Measurements from ENCODE around the gene CD320. TPM values are rescaled to one million over a fixed set of nuclear protein-coding genes. Genes with fewer than 3 reads are reported as not detected.
A peak's percentile ranks its signal among the peaks of the same experiment; 100 is the strongest.
"Not testable (repeated sequence)": the region's sequence is repeated elsewhere in the genome, so short reads cannot be mapped to it uniquely, and the experiment has no call there.

CD320 gene
- total and polyA plus RNA-seq, 4 donors = 19.1 to 55.6 (median 46.2) TPM

GRCh38 chr19:8320564-8321066, 12.5 kb upstream of the CD320 start:
- Histone ChIP-seq H3K9ac (ENCODE audit: insufficient read depth in 1 of 2, low read length in 2 of 2) (peak overlapping the region; percentile 93 to 97), H3K27ac (ENCODE audit: low read depth in 1 of 2, low read length in 1 of 2) (peak overlapping the region; percentile 91 to 94), H3K4me3 (peak overlapping the region; percentile 54), H3K36me3 (ENCODE audit: control insufficient read depth in 4 of 4, insufficient read depth in 4 of 4, low read length in 4 of 4) (peaks cover 3 to 23% (median 17%) of the 10 kb centered on the region in 4 donors), H3K4me1 (ENCODE audit: control insufficient read depth in 5 of 5, insufficient read depth in 5 of 5, low read length in 5 of 5) (peaks cover 5 to 21% (median 12%) of the 10 kb centered on the region in 5 donors), H3K27me3 (ENCODE audit: control insufficient read depth in 3 of 3, insufficient read depth in 3 of 3, low read length in 2 of 3) (no peaks in the 10 kb centered on the region), H3K9me3 (ENCODE audit: control insufficient read depth in 4 of 4, insufficient read depth in 3 of 4, low read length in 3 of 4) (no peaks in the 10 kb centered on the region)
- TF ChIP-seq, protein P1, sequence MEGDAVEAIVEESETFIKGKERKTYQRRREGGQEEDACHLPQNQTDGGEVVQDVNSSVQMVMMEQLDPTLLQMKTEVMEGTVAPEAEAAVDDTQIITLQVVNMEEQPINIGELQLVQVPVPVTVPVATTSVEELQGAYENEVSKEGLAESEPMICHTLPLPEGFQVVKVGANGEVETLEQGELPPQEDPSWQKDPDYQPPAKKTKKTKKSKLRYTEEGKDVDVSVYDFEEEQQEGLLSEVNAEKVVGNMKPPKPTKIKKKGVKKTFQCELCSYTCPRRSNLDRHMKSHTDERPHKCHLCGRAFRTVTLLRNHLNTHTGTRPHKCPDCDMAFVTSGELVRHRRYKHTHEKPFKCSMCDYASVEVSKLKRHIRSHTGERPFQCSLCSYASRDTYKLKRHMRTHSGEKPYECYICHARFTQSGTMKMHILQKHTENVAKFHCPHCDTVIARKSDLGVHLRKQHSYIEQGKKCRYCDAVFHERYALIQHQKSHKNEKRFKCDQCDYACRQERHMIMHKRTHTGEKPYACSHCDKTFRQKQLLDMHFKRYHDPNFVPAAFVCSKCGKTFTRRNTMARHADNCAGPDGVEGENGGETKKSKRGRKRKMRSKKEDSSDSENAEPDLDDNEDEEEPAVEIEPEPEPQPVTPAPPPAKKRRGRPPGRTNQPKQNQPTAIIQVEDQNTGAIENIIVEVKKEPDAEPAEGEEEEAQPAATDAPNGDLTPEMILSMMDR (IDR thresholded peaks at IDR 0.05; ENCODE audit: control extremely low read depth, extremely low read depth) = no peak
- no peak for DNase-seq
- no peak for ATAC-seq (ENCODE audit: insufficient read depth, low FRiP score)
- WGBS, 2 donors = 4% methylated on average over 16 of the region's 16 CpGs

- H3K9ac ChIP-seq (ENCODE audit: insufficient read depth in 1 of 2, low read length in 2 of 2) = peak overlapping the region; percentile 93 to 97
- H3K4me3 ChIP-seq = no peak overlapping the region
- H3K9me3 ChIP-seq (ENCODE audit: control insufficient read depth in 4 of 4, insufficient read depth in 3 of 4, low read length in 3 of 4) = no peaks in the 10 kb centered on the region
- TF ChIP-seq, protein P1 (IDR thresholded peaks at IDR 0.05; ENCODE audit: control extremely low read depth, extremely low read depth) = no peak
- DNase-seq (no peak), ATAC-seq (ENCODE audit: insufficient read depth, low FRiP score) (no peak)
- peaks cover 5 to 21% (median 12%) of the 10 kb centered on the region in 5 donors for H3K4me1 ChIP-seq (ENCODE audit: control insufficient read depth in 5 of 5, insufficient read depth in 5 of 5, low read length in 5 of 5)
- 86 to 89% methylated on average over 19 of the region's 19 CpGs for WGBS, 2 donors
- H3K27ac ChIP-seq (ENCODE audit: low read depth in 1 of 2, low read length in 1 of 2) = no peak overlapping the region
- H3K36me3 ChIP-seq (ENCODE audit: control insufficient read depth in 4 of 4, insufficient read depth in 4 of 4, low read length in 4 of 4) = peaks cover 7 to 26% (median 23%) of the 10 kb centered on the region in 4 donors
- no peaks in the 10 kb centered on the region for H3K27me3 ChIP-seq (ENCODE audit: control insufficient read depth in 3 of 3, insufficient read depth in 3 of 3, low read length in 2 of 3)
Observed at GRCh38 chr19:8319807-8320520, 11.8 kb upstream of the CD320 start.

- peaks cover 5 to 21% (median 12%) of the 10 kb centered on the region in 5 donors for H3K4me1 ChIP-seq (ENCODE audit: control insufficient read depth in 5 of 5, insufficient read depth in 5 of 5, low read length in 5 of 5)
- ATAC-seq (ENCODE audit: insufficient read depth, low FRiP score); H3K9me3 ChIP-seq (ENCODE audit: control insufficient read depth in 4 of 4, insufficient read depth in 3 of 4, low read length in 3 of 4); H3K4me3 ChIP-seq; H3K27ac ChIP-seq (ENCODE audit: low read depth in 1 of 2, low read length in 1 of 2); H3K9ac ChIP-seq (ENCODE audit: insufficient read depth in 1 of 2, low read length in 2 of 2); H3K27me3 ChIP-seq (ENCODE audit: control insufficient read depth in 3 of 3, insufficient read depth in 3 of 3, low read length in 2 of 3): not testable (repeated sequence)
- WGBS, 2 donors = 82 to 85% methylated on average over 9 of the region's 9 CpGs
- H3K36me3 ChIP-seq (ENCODE audit: control insufficient read depth in 4 of 4, insufficient read depth in 4 of 4, low read length in 4 of 4) = peaks cover 7 to 32% (median 21%) of the 10 kb centered on the region in 4 donors
- DNase-seq = peak in 1 of 3 donors; percentile 29
Observed at GRCh38 chr19:8318835-8319234, 10.7 kb upstream of the CD320 start.

GRCh38 chr19:8316351-8317125, 8.4 kb upstream of the CD320 start:
- DNase-seq = no peak
- WGBS, 2 donors = 83 to 89% methylated on average over 14 of the region's 14 CpGs
- peaks cover 7 to 25% (median 14%) of the 10 kb centered on the region in 4 donors for H3K36me3 ChIP-seq (ENCODE audit: control insufficient read depth in 4 of 4, insufficient read depth in 4 of 4, low read length in 4 of 4)
- TF ChIP-seq, protein P1 (IDR thresholded peaks at IDR 0.05; ENCODE audit: control extremely low read depth, extremely low read depth) = no peak
- H3K9ac ChIP-seq (ENCODE audit: insufficient read depth in 1 of 2, low read length in 2 of 2) = no peak overlapping the region
- peaks cover 2 to 10% (median 4%) of the 10 kb centered on the region in 5 donors for H3K4me1 ChIP-seq (ENCODE audit: control insufficient read depth in 5 of 5, insufficient read depth in 5 of 5, low read length in 5 of 5)
- no peaks in the 10 kb centered on the region for H3K27me3 ChIP-seq (ENCODE audit: control insufficient read depth in 3 of 3, insufficient read depth in 3 of 3, low read length in 2 of 3)
- no peak overlapping the region for H3K4me3 ChIP-seq
- H3K27ac ChIP-seq (ENCODE audit: low read depth in 1 of 2, low read length in 1 of 2) = peak overlapping the region in 1 of 2 donors; percentile 33
- ATAC-seq (ENCODE audit: insufficient read depth, low FRiP score) = no peak
- H3K9me3 ChIP-seq (ENCODE audit: control insufficient read depth in 4 of 4, insufficient read depth in 3 of 4, low read length in 3 of 4) = no peaks in the 10 kb centered on the region

DNA sequence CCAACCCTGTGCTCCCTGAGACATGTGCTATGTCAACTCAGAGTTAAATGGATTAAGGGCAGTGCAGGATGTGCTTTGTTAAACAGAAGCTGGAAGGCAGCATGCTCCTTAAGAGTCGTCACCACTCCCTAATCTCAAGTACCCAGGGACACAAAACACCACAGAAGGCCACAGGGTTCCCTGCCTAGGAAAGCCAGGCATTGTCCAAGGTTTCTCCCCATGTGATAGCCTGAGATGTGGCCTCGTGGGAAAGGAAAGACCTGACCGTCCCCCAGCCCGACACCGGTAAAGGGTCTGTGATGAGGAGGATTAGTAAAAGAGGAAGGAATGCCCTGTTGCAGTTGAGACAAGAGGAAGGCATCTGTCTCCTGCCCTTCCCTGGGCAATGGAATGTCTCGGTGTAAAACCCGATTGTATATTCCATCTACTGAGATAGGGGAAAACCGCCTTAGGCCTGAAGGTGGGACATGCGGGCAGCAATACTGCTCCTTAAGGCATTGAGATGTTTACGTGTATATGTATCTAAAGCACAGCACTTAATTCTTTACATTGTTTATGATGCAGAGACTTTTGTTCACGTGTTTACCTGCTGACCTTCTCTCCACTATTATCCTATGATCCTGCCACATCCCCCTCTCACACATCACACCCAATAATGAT, 7.0 kb upstream of the CD320 start:
- WGBS, 2 donors = 71 to 79% methylated on average over 11 of the region's 11 CpGs
- peak overlapping the region in 1 of 2 donors; percentile 74 for H3K27ac ChIP-seq (ENCODE audit: low read depth in 1 of 2, low read length in 1 of 2)
- not testable (repeated sequence) for H3K9me3 ChIP-seq (ENCODE audit: control insufficient read depth in 4 of 4, insufficient read depth in 3 of 4, low read length in 3 of 4); H3K9ac ChIP-seq (ENCODE audit: insufficient read depth in 1 of 2, low read length in 2 of 2); DNase-seq; H3K4me3 ChIP-seq; H3K27me3 ChIP-seq (ENCODE audit: control insufficient read depth in 3 of 3, insufficient read depth in 3 of 3, low read length in 2 of 3); ATAC-seq (ENCODE audit: insufficient read depth, low FRiP score); H3K4me1 ChIP-seq (ENCODE audit: control insufficient read depth in 5 of 5, insufficient read depth in 5 of 5, low read length in 5 of 5)
- peaks cover 7 to 34% (median 21%) of the 10 kb centered on the region in 4 donors for H3K36me3 ChIP-seq (ENCODE audit: control insufficient read depth in 4 of 4, insufficient read depth in 4 of 4, low read length in 4 of 4)
